NCI-H226 (cell line): ENCODE results near the gene GPR3.
A peak's percentile ranks its signal among the peaks of the same experiment; 100 is the strongest.

Experiments
- DNase-seq: peaks from one replicate; pipeline ENCODE4 v3.0.0-alpha.2; 2015

Gene GPR3

GRCh38 chr1:27359822-27360158 is 32.6 kb upstream of the GPR3 start:
- no peak for DNase-seq

- no peak for DNase-seq
Measured at GRCh38 chr1:27360159-27361043, 32.0 kb upstream of the GPR3 start.

- DNase-seq, result no peak
Measured at GRCh38 chr1:27361044-27361402, 31.4 kb upstream of the GPR3 start.

- no peak for DNase-seq
Measured at GRCh38 chr1:27361553-27361952, 30.9 kb upstream of the GPR3 start.

- DNase-seq, result no peak
Measured at GRCh38 chr1:27363766-27364695, 28.4 kb upstream of the GPR3 start.

GRCh38 chr1:27364696-27365371 is 27.6 kb upstream of the GPR3 start:
- no peak for DNase-seq

- peak; percentile 77 for DNase-seq
Measured at GRCh38 chr1:27365372-27366112, 26.9 kb upstream of the GPR3 start.

- peak; percentile 42 for DNase-seq
Measured at GRCh38 chr1:27366113-27366410, 26.4 kb upstream of the GPR3 start.

- DNase-seq, result peak; percentile 91
Measured at GRCh38 chr1:27366411-27367159, 25.8 kb upstream of the GPR3 start, which contains the start of gene MAP3K6. MAP3K6 (minus strand) TSS chr1:27366961; CDS start chr1:27366597, 364 bp downstream.

- DNase-seq, result no peak
Measured at GRCh38 chr1:27367160-27367650, 25.2 kb upstream of the GPR3 start.

GRCh38 chr1:27368869-27369582 is 23.4 kb upstream of the GPR3 start:
- DNase-seq, result no peak

- no peak for DNase-seq
Measured at GRCh38 chr1:27372022-27372807, 20.2 kb upstream of the GPR3 start.

- DNase-seq, result no peak
Measured at GRCh38 chr1:27372808-27373690, 19.4 kb upstream of the GPR3 start.

GRCh38 chr1:27374362-27375086 is 17.9 kb upstream of the GPR3 start, which contains the start of gene FCN3:
FCN3 (minus strand) TSS chr1:27374824; CDS start chr1:27374818, 6 bp downstream.
- no peak for DNase-seq

- no peak for DNase-seq
Measured at GRCh38 chr1:27377760-27378495, 14.5 kb upstream of the GPR3 start.

- no peak for DNase-seq
Measured at GRCh38 chr1:27379564-27380122, 12.8 kb upstream of the GPR3 start.

- no peak for DNase-seq
Measured at GRCh38 chr1:27380224-27380623, 12.2 kb upstream of the GPR3 start.
